Gastrocnemius medialis (tissue), 4 donors: Measurements from ENCODE around the gene CCDC186.

Experiments used
- CTCF ChIP-seq, 5 experiments: fragments of 450-650 bp in 3 of 5; fragments of 200-600 bp in 2 of 5; sonication (generic) in 2 of 5; IDR thresholded peaks in 4 of 5; conservative IDR thresholded peaks in 1 of 5; 1 replicate in 4 of 5; 2 replicates in 1 of 5; pipeline ENCODE4 v1.5.1; 2016 to 2019; ENCODE audit warnings: antibody characterized with exemption in 5 of 5, mild to moderate bottlenecking in 3 of 5, moderate library complexity in 3 of 5
- POLR2A ChIP-seq, 2 donors: fragments of 450-650 bp; IDR thresholded peaks; one replicate each; pipeline ENCODE4 v1.6.1; 2017; ENCODE audit warnings: antibody characterized with exemption in 2 of 2, mild to moderate bottlenecking in 2 of 2, moderate library complexity in 2 of 2

- TF ChIP-seq CTCF (IDR thresholded peaks at IDR 0.05 in 4 of 5, conservative IDR thresholded peaks at IDR 0.05 in 1 of 5), result no peak
- no peak for TF ChIP-seq POLR2A (IDR thresholded peaks at IDR 0.05)
Observed at GRCh38 chr10:114077347-114077746, 96.7 kb downstream of the CCDC186 start.
